GM12878 (cell line): ENCODE data around the gene CCNI. TPM values are rescaled to one million over a fixed set of nuclear protein-coding genes. Genes with fewer than 3 reads are reported as not detected.

ENCODE experiments used
- BRCA1 ChIP-seq: IDR thresholded peaks from 2 replicates; pipeline ENCODE4 v1.6.1; 2011; ENCODE audit warnings: low read depth, low read length, improper control_type of control experiment
- IKZF1 ChIP-seq: fragments of 450-650 bp; conservative IDR thresholded peaks from 2 replicates; pipeline ENCODE4 v1.6.1; 2017; ENCODE audit warnings: antibody characterized with exemption, mild to moderate bottlenecking
- JUNB ChIP-seq: IDR thresholded peaks from 2 replicates; pipeline ENCODE4 v1.6.1; 2016; ENCODE audit warnings: antibody characterized with exemption, mild to moderate bottlenecking
- KDM1A ChIP-seq: fragments of 200-600 bp; sonication (generic); IDR thresholded peaks from 2 replicates; pipeline ENCODE4 v1.6.1; 2016; ENCODE audit warnings: borderline replicate concordance
- MEF2B ChIP-seq: fragments of 450-650 bp; IDR thresholded peaks from 2 replicates; pipeline ENCODE4 v1.6.1; 2018; ENCODE audit warnings: mild to moderate bottlenecking, moderate library complexity; ENCODE audit not compliant: partially characterized antibody, poor library complexity, severe bottlenecking
- MYB ChIP-seq: fragments of 150-350 bp; IDR thresholded peaks from 2 replicates; pipeline ENCODE4 v1.6.1; 2014; ENCODE audit warnings: mild to moderate bottlenecking, low read depth, low read length, borderline replicate concordance
- NFYB ChIP-seq: IDR thresholded peaks from 2 replicates; pipeline ENCODE4 v1.6.1; 2011; ENCODE audit warnings: low read depth, mild to moderate bottlenecking, low read length, improper control_type of control experiment, moderate library complexity; ENCODE audit not compliant: insufficient read depth
- POLR2AphosphoS2 ChIP-seq: IDR thresholded peaks from 2 replicates; pipeline ENCODE4 v1.6.1; 2011; ENCODE audit warnings: low read depth, mild to moderate bottlenecking, low read length, improper control_type of control experiment, moderate library complexity
- POLR2AphosphoS5 ChIP-seq: IDR thresholded peaks from 2 replicates; pipeline ENCODE4 v1.6.1; 2011; ENCODE audit warnings: mild to moderate bottlenecking, low read length, inconsistent platforms
- RFX5 ChIP-seq: IDR thresholded peaks from 2 replicates; pipeline ENCODE4 v1.6.1; 2011; ENCODE audit warnings: low read depth, low read length, improper control_type of control experiment
- SIN3A ChIP-seq: IDR thresholded peaks from 2 replicates; pipeline ENCODE4 v1.6.1; 2012; ENCODE audit warnings: low read depth, low read length, improper control_type of control experiment
- SIX5 ChIP-seq: IDR thresholded peaks from 2 replicates; pipeline ENCODE4 v1.6.1; 2011; ENCODE audit warnings: mild to moderate bottlenecking, low read depth, low read length, moderate library complexity; ENCODE audit not compliant: severe bottlenecking
- SMAD5 ChIP-seq: IDR thresholded peaks from 2 replicates; pipeline ENCODE4 v1.6.1; 2016; ENCODE audit warnings: antibody characterized with exemption, low read depth
- SREBF2 ChIP-seq: IDR thresholded peaks from 2 replicates; pipeline ENCODE4 v1.6.1; 2012; ENCODE audit warnings: mild to moderate bottlenecking, low read length
- SRF ChIP-seq, 2 experiments: IDR thresholded peaks; 2 replicates each; pipeline ENCODE4 v1.6.1; 2011; ENCODE audit warnings: low read depth in 2 of 2, low read length in 2 of 2, mild to moderate bottlenecking in 1 of 2, moderate library complexity in 1 of 2
- YY1 ChIP-seq: IDR thresholded peaks from 2 replicates; pipeline ENCODE4 v1.6.1; 2011; ENCODE audit warnings: low read depth, mild to moderate bottlenecking, low read length
- ZNF274 ChIP-seq: IDR thresholded peaks from one replicate; pipeline ENCODE4 v1.8.0; 2011; ENCODE audit not compliant: insufficient read length, insufficient read depth
- polyA plus RNA-seq, 11 experiments: library from polyadenylated mRNA; depleted of rRNA in 4 of 11; unstranded in 6 of 11; stranded (reverse) in 5 of 11; fragments of >200 nt; fragmentation: Nextera tagmentation in 4 of 11; fragmentation: Illumina TruSeq in 1 of 11; extraction: Ambion mirVana in 4 of 11; extraction: Trizol in 1 of 11; gene quantifications; 1 replicate in 1 of 11; 2 replicates in 10 of 11; pipeline versions ENCODE4 v1.2.1 to v1.2.3, GENCODE V29; 2011 to 2016; ENCODE audit warnings: inconsistent platforms in 2 of 11, missing spikeins in 2 of 11, low read depth in 1 of 11
- total RNA-seq, 4 experiments: library from RNA; depleted of rRNA in 3 of 4; stranded (reverse); fragments of >200 nt in 3 of 4; fragmentation: Illumina TruSeq in 1 of 4; extraction: Trizol in 1 of 4; gene quantifications; 2 replicates each; pipeline versions ENCODE4 v1.2.1 to v1.2.3, GENCODE V29; 2013 to 2021
- TF ChIP-seq, protein P1 (sequence below): IDR thresholded peaks from 2 replicates; pipeline ENCODE4 v1.6.1; 2011; ENCODE audit warnings: low read depth, low read length, improper control_type of control experiment, borderline replicate concordance
- TF ChIP-seq, protein P2 (sequence below): fragments of 450-650 bp; IDR thresholded peaks from 2 replicates; pipeline ENCODE4 v1.6.1; 2017; ENCODE audit warnings: mild to moderate bottlenecking
- TF ChIP-seq, protein P3 (sequence below), 3 experiments: IDR thresholded peaks in 2 of 3; conservative IDR thresholded peaks in 1 of 3; 2 replicates each; pipeline ENCODE4 v1.5.1; 2011; ENCODE audit warnings: low read depth in 3 of 3, low read length in 3 of 3, mild to moderate bottlenecking in 3 of 3, control low read depth in 2 of 3, moderate library complexity in 2 of 3, inconsistent platforms in 1 of 3, mixed read lengths in 1 of 3; ENCODE audit not compliant: control insufficient read depth in 2 of 3, insufficient read depth in 1 of 3; ENCODE audit errors: extremely low read depth in 1 of 3
- TF ChIP-seq, protein P4 (sequence below): IDR thresholded peaks from 2 replicates; pipeline ENCODE4 v1.6.1; 2011; ENCODE audit warnings: low read depth, mild to moderate bottlenecking, low read length, moderate library complexity, borderline replicate concordance; ENCODE audit errors: extremely low read depth
- TF ChIP-seq, protein P5 (sequence below): fragments of 450-650 bp; IDR thresholded peaks from 2 replicates; pipeline ENCODE4 v1.6.1; 2017; ENCODE audit warnings: borderline replicate concordance

CCNI gene
- total and polyA plus RNA-seq, 10 of the 15 experiments (the other 5 are each of a cell fraction or from before 2014, with no cell fraction given), result 70.6 to 178 (median 105) TPM

DNA sequence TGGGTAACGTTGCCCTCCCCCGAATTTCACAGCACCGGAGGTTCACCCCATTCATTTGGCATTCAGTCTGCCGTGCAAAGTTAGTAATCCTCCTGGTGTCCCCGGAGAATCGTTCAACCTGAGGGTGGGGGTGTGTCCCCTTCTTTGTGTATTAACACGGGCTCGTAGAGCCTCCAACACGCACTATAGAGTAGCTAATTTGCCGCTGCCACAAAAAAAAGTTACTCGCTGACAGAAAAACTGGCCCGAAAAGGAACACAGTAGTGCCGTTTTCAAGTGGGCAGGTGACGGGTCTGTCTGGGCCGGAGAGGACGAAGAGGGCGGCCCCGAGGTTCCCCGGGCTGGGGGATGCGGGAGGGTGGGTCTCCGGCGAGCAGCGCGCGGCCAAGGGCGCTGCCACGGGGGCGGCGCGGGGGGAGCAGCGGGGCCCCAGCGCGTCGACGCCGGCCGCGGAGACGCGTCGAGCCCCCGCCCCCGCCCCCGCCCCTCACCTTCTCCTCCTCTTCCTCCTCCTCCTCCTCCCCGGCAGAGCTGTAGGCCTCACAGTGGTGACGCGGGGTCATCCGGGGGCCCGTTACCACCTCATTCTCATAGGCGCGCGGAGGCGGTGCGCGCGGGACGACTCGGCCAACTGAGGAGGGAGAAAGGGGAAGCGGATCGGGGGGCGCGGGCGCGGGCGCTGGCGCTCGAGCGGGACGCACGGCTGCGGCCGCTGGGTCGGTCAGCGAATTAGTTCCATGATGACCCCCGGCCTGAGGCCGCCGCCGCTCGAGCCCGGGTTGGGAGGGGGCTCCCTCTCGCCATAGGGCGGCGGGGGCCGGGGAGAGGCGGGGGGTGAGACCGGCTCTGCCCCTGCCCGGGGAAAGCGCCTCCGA lies 571 bp downstream of the CCNI start (continued):
- TF ChIP-seq SMAD5 (no peak), JUNB (no peak), NFYB (no peak), POLR2AphosphoS2 (no peak; the same call in 1 of the 2 replicates), RFX5 (no peak), POLR2AphosphoS5 (no peak), KDM1A (no peak), SIX5 (no peak), YY1 (no peak; the same call in 1 of the 2 replicates), MYB (no peak), SRF (IDR thresholded peaks at IDR 0.05; ENCODE audit: low read depth in 2 of 2, low read length in 2 of 2) (no peak), MEF2B (no peak), BRCA1 (no peak), SREBF2 (no peak), SIN3A (no peak), ZNF274 (no peak), IKZF1 (no peak)
- TF ChIP-seq, protein P1, sequence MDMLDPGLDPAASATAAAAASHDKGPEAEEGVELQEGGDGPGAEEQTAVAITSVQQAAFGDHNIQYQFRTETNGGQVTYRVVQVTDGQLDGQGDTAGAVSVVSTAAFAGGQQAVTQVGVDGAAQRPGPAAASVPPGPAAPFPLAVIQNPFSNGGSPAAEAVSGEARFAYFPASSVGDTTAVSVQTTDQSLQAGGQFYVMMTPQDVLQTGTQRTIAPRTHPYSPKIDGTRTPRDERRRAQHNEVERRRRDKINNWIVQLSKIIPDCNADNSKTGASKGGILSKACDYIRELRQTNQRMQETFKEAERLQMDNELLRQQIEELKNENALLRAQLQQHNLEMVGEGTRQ, result no peak
- TF ChIP-seq, protein P2, sequence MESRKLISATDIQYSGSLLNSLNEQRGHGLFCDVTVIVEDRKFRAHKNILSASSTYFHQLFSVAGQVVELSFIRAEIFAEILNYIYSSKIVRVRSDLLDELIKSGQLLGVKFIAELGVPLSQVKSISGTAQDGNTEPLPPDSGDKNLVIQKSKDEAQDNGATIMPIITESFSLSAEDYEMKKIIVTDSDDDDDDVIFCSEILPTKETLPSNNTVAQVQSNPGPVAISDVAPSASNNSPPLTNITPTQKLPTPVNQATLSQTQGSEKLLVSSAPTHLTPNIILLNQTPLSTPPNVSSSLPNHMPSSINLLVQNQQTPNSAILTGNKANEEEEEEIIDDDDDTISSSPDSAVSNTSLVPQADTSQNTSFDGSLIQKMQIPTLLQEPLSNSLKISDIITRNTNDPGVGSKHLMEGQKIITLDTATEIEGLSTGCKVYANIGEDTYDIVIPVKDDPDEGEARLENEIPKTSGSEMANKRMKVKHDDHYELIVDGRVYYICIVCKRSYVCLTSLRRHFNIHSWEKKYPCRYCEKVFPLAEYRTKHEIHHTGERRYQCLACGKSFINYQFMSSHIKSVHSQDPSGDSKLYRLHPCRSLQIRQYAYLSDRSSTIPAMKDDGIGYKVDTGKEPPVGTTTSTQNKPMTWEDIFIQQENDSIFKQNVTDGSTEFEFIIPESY, result no peak
- TF ChIP-seq, protein P3, sequence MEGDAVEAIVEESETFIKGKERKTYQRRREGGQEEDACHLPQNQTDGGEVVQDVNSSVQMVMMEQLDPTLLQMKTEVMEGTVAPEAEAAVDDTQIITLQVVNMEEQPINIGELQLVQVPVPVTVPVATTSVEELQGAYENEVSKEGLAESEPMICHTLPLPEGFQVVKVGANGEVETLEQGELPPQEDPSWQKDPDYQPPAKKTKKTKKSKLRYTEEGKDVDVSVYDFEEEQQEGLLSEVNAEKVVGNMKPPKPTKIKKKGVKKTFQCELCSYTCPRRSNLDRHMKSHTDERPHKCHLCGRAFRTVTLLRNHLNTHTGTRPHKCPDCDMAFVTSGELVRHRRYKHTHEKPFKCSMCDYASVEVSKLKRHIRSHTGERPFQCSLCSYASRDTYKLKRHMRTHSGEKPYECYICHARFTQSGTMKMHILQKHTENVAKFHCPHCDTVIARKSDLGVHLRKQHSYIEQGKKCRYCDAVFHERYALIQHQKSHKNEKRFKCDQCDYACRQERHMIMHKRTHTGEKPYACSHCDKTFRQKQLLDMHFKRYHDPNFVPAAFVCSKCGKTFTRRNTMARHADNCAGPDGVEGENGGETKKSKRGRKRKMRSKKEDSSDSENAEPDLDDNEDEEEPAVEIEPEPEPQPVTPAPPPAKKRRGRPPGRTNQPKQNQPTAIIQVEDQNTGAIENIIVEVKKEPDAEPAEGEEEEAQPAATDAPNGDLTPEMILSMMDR (IDR thresholded peaks at IDR 0.05 in 2 of 3, conservative IDR thresholded peaks at IDR 0.05 in 1 of 3; ENCODE audit: control insufficient read depth in 2 of 3, extremely low read depth in 1 of 3, insufficient read depth in 1 of 3, low read depth in 3 of 3, low read length in 3 of 3), result no peak
- TF ChIP-seq, protein P4, sequence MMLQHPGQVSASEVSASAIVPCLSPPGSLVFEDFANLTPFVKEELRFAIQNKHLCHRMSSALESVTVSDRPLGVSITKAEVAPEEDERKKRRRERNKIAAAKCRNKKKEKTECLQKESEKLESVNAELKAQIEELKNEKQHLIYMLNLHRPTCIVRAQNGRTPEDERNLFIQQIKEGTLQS, result no peak
- TF ChIP-seq, protein P5, sequence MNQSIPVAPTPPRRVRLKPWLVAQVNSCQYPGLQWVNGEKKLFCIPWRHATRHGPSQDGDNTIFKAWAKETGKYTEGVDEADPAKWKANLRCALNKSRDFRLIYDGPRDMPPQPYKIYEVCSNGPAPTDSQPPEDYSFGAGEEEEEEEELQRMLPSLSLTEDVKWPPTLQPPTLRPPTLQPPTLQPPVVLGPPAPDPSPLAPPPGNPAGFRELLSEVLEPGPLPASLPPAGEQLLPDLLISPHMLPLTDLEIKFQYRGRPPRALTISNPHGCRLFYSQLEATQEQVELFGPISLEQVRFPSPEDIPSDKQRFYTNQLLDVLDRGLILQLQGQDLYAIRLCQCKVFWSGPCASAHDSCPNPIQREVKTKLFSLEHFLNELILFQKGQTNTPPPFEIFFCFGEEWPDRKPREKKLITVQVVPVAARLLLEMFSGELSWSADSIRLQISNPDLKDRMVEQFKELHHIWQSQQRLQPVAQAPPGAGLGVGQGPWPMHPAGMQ, result no peak
